ENCODE results near the gene EVI5.
"Not testable (repeated sequence)": the region's sequence is repeated elsewhere in the genome, so short reads cannot be mapped to it uniquely, and the experiment has no call there.

EVI5 gene

DNA sequence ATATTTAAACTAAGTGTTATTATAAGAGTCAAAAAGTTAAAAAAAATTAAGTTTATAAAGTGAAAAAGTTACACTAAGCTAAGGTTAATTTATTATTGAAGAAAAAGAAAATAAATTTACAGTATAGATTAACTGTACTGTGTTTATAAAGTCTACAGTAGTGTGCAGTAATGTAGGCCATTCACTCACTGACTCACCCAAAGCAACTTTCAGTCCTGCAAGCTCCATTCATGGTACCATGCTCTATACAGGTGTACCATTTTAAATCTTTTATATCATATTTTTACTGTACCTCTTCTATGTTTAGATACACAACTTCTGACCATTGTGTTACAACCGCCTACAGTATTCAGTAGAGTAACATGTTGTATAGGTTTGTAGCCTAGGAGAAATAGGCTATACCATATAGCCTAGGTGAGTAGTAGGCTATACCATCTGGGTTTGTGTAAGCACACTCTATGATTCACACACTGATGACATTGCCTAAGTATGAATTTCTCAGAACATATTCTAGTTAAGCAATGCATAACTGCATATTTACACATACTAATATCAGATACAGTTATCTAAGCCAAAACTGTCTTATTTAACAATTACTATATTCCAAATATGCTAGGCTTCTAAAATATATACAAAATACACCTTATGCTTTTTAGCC, 217.6 kb downstream of the EVI5 start:
- no peak for DNase-seq

- DNase-seq: no peak
These were observed 221.3 kb downstream of the EVI5 start for GRCh38 chr1:92563457-92564216.

DNA sequence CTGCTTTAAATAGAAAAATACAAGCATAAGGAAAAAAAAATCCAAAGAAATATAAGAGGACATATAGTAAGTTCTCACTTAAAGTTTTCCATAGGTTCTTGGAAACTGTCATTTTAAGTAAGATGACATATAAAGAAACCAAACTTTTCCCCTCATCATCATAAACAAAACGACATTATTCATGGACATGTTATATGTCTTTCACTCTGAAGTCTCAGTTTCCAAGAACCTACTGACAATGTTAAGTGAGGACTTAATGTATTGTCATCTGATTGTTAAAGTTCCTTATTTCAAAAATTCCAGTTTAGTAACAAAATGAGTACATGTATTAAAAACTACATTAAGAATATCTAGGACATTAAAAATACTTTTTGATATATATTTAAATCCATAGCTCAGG, 228.6 kb downstream of the EVI5 start:
- no peak for DNase-seq

GRCh38 chr1:92554216-92554615, 230.7 kb downstream of the EVI5 start:
- DNase-seq: no peak

- DNase-seq: no peak
These were observed 233.0 kb downstream of the EVI5 start for GRCh38 chr1:92551916-92552315.

DNA sequence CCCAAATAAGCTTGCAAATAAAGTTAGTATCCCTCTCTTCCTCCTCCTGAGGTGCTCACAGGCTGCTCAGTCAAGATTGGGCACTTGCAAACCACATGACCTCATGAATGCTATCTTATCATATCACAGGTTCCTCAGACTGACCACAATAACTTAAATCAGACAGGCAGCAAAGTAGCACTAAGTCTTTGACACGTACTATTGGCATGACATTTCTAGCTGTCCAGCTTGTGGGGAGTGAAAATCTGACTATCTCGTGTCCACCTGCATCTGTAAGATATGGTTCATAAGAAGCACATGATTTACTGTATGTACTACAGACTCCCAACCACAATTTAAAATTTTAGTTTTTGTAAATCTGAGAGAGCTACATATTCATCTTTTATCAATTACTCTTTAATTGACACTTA, 240.1 kb downstream of the EVI5 start:
- DNase-seq: peak; percentile 91

GRCh38 chr1:92543131-92544055, 241.5 kb downstream of the EVI5 start:
- no peak for DNase-seq

DNA sequence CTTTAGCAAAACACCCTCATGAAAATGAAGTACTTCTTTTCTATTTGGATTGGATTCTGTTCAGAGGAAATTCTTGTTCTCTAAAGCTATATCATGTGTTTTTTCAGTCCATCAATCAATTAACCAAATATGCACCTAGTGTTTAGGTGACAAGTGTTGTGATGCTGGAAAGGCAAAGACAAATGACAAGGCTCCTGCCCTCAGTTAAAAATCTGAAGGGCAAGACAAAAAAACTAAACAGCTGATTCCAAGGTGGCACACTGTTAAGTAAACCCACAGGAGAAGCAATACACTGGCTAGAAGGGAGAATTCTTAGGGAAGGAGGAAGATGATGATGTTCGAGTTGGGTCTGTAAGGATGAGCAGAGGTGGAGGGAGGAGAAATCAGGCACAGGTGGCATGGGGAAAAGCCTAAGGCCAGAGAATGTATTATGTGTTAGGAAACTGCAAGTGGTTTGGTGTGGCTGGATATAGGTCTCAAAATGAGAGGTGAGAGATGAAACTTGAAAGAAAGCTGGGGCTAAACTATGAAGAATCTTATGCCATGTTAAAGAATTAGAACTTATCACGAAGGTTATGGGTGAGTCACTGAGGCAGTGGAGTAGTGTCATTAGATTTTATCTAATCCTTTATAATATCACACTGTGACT, 246.4 kb downstream of the EVI5 start:
- DNase-seq: no peak

DNA sequence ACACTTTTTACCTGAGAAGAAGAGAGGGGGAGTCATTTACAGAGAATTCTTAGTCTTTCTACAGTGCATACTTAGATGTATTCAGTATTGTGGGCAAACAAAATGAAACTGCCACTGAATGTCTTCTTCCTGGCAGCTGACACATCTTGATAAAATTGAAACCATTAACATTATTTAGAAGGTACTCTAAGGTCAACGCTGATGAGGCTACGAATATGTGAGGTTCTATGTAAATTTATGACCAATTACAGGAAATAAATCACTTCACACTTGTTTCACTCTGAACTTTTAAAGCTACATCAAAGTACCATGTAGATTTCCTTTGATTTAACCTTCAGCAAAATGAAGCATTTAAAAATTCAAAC, 246.9 kb downstream of the EVI5 start:
- DNase-seq: peak; percentile 28

DNA sequence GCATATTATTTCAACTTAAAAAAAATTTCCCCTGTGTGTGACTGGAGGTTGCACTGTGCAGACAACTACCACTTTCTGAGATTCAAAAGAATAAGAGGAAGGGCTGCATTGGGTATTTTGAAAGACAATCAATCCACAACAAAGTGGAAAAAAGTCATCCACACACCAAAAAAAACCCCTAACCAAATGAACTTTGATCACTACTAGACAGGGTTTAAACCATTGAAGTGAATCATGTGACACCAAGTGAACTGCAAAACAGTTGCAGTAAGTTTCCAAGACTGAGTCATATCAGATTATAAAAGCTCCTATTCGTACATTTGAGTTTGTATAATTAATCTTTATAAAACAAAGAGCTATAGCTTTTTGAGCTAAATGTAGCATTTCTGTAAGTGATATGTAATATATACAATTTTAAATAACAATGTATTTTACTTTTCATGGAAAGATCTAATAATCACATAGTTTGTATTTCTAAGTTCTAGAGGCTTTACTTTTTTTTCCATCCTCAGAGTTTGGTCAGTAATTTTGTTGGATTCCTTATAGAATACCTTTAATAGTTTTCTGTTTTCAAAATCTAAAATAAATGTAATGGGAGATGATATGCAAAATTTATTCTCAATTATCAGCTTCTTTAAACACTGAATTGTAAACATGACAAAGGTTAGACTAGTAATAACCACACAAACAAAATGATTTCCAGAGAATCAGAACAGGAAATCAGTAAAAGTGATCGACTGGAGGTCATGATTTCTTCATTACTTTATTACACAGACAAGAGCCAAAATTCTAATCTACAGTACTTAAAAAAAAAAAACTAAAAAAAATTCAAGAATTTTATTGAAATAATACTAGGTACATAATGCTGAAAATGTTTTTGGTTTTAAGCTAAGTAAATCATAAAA, 247.7 kb downstream of the EVI5 start:
- DNase-seq: peak; percentile 38

- DNase-seq: no peak
These were observed 248.5 kb downstream of the EVI5 start for GRCh38 chr1:92536211-92536979.

DNA sequence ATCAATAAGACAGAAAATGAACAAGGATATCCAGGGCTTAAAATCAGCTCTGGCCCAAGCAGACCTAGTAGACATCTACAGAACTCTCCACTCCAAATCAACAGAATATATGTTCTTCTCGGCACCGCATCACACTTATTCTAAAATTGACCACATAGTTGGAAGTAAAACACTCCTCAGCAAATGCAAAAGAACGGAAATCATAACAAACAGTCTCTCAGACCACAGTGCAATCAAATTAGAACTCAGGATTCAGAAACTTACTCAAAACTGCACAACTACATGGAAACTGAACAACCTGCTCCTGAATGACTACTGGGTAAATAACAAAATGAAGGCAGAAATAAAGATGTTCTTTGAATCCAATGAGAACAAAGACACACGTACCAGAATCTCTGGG, 252.5 kb downstream of the EVI5 start:
- not testable (repeated sequence) for DNase-seq

DNA sequence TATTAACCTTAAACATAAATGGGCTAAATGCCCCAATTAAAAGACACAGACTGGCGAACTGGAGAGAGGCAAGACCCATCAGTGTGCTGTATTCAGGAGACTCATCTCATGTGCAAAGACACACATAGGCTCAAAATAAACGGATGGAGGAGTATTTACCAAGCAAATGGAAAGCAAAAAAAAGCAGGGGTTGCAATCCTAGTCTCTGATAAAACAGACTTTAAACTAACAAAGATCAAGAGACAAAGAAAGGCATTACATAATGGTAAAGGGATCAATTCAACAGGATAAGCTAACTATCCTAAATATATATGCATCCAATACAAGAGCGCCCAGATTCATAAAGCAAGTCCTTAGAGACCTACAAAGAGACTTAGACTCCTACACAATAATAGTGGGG, 253.0 kb downstream of the EVI5 start:
- not testable (repeated sequence) for DNase-seq

DNA sequence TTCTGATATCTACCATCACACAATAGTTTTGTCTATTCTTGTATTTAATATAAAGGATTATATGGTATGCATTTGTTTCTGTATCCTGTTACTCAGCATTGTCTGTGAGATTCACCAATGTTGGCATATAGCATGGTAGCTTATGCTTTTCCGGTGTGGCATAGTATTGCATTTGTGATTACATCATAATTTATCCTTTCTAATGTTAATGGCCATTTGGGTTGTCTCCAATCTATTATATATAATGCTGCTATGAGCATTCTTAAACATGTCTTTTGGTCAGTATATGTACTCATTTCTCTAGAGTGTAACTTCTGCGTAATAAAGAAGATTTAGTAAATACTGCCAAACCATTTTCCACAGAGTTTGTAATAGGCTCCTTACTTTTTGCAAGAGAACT, 257.2 kb downstream of the EVI5 start:
- DNase-seq: no peak

- DNase-seq: not testable (repeated sequence)
These were observed 259.8 kb downstream of the EVI5 start for GRCh38 chr1:92524944-92525590.

DNA sequence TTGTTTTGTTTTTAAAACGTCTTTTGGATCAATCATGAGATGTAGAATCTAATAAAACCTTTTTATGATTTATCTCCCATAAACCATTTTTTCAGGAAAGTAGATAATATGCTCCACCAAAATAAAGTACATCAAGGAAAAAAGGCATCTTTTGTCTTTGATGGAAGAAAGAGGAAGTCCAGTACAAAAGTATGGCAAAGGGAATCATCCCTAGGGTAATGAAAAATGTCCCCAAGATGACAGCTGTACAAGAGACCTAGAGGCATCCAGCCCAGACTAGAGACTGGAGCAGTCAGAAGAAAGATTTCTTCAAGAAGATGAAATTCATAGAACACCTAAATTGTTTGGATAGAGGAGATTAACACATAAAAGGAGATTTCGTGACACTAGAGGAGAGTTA, 265.9 kb downstream of the EVI5 start:
- no peak for DNase-seq

- no peak for DNase-seq
These were observed 268.3 kb downstream of the EVI5 start for GRCh38 chr1:92516574-92516973.

GRCh38 chr1:92515796-92516201, 269.1 kb downstream of the EVI5 start:
- DNase-seq: no peak

GRCh38 chr1:92511541-92511940, 273.4 kb downstream of the EVI5 start:
- DNase-seq: no peak

DNA sequence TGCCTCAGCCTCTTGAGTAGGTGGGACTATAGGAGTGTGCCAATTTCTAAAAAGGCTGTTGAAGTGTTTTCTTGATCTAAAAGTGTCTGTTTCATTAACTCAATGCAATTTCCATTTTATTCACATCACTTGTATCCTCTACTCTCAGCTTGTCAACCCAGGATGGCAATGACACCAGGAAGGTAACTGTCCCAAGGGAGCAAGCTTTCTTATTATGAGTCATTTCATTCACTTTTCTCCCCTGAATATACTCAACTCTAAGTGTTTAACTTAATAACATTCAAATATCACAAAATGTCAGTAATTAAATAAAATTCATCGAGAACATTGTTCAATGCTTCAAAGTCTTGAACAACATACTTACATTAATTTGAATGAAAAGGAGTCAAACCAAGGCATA, 275.3 kb downstream of the EVI5 start:
- no peak for DNase-seq
